Loucy (cell line): Measurements from ENCODE around the gene LILRA1.

Experiments
- CTCF ChIP-seq: fragments of 200-600 bp; sonication (generic); conservative IDR thresholded peaks from 2 replicates; pipeline ENCODE4 v1.5.1; 2014; ENCODE audit warnings: mild to moderate bottlenecking, antibody characterized with exemption, low read length
- EZH2phosphoT487 ChIP-seq: fragments of 200-600 bp; IDR thresholded peaks from 2 replicates; pipeline ENCODE4 v1.6.1; 2018; ENCODE audit warnings: antibody characterized with exemption, mild to moderate bottlenecking, moderate library complexity, borderline replicate concordance

- TF ChIP-seq CTCF (no peak), EZH2phosphoT487 (no peak)
Measured at GRCh38 chr19:54570316-54570715, 23.1 kb upstream of the LILRA1 start.
